ENCODE data around the gene NTM.

Gene NTM

DNA sequence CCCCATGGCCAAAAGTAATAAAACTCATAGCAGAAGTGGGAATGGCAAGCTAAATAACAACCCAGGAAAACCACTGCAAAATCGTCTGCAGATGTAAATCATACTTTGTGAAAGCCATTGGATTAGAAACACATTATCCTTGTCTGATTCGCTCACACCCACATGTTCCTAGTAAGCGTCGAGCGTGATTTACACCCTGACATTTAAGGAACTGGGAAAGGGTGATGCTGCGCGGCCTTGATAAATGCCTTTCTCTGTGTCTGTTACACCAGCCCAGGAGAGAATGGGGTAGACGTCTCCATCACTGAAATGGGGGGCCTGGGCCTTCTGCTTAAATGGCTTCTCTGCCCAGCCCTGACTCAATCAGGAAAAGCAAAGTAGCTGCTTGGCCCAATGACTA, 162.7 kb downstream of the NTM start:
- H3K36me3 ChIP-seq: no peaks in the 10 kb centered on the region
- no peak for DNase-seq
- no peaks in the 10 kb centered on the region for H3K27me3 ChIP-seq
- no peaks in the 10 kb centered on the region for H3K4me1 ChIP-seq
- TF ChIP-seq, protein P1, sequence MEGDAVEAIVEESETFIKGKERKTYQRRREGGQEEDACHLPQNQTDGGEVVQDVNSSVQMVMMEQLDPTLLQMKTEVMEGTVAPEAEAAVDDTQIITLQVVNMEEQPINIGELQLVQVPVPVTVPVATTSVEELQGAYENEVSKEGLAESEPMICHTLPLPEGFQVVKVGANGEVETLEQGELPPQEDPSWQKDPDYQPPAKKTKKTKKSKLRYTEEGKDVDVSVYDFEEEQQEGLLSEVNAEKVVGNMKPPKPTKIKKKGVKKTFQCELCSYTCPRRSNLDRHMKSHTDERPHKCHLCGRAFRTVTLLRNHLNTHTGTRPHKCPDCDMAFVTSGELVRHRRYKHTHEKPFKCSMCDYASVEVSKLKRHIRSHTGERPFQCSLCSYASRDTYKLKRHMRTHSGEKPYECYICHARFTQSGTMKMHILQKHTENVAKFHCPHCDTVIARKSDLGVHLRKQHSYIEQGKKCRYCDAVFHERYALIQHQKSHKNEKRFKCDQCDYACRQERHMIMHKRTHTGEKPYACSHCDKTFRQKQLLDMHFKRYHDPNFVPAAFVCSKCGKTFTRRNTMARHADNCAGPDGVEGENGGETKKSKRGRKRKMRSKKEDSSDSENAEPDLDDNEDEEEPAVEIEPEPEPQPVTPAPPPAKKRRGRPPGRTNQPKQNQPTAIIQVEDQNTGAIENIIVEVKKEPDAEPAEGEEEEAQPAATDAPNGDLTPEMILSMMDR (IDR thresholded peaks at IDR 0.05; ENCODE audit: low read depth, low read length): no peak
- H3K4me3 ChIP-seq (ENCODE audit: low read depth, low read length): no peak overlapping the region
- H3K9me3 ChIP-seq: no peaks in the 10 kb centered on the region; the same call in none of the 2 replicates

- Histone ChIP-seq H3K36me3 (no peaks in the 10 kb centered on the region), H3K4me1 (no peaks in the 10 kb centered on the region), H3K27me3 (no peaks in the 10 kb centered on the region), H3K4me3 (ENCODE audit: low read depth, low read length) (no peak overlapping the region), H3K9me3 (no peaks in the 10 kb centered on the region; the same call in none of the 2 replicates)
- DNase-seq: no peak
- TF ChIP-seq, protein P1 (IDR thresholded peaks at IDR 0.05; ENCODE audit: low read depth, low read length): no peak
These were observed 163.6 kb downstream of the NTM start for GRCh38 chr11:131533998-131534397.

DNA sequence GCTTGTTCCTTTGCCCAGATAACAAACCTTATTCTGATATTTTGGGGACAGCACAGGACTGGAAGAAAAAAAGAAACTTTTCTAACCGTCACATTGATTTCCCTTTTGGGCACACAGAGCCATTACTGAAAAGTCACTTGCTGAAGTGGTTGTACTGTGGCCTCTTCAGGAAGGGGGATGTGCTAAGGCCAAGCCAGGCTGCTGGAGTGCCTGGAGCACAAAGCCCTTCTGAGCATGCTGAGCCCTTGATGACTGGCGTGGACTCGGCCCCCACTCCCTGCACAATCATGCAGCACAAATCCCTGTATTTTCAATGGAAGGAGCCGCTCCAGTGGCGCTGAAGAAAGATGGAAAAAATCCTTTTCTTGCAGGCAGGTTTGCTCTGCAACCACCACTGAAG, 164.2 kb downstream of the NTM start:
- Histone ChIP-seq H3K4me3 (ENCODE audit: low read depth, low read length) (no peak overlapping the region), H3K4me1 (no peaks in the 10 kb centered on the region), H3K9me3 (no peaks in the 10 kb centered on the region; the same call in none of the 2 replicates), H3K27me3 (no peaks in the 10 kb centered on the region), H3K36me3 (no peaks in the 10 kb centered on the region)
- TF ChIP-seq, protein P1 (IDR thresholded peaks at IDR 0.05; ENCODE audit: low read depth, low read length): no peak
- no peak for DNase-seq

- Histone ChIP-seq H3K36me3 (no peaks in the 10 kb centered on the region), H3K4me1 (no peaks in the 10 kb centered on the region), H3K4me3 (ENCODE audit: low read depth, low read length) (no peak overlapping the region), H3K9me3 (no peaks in the 10 kb centered on the region; the same call in none of the 2 replicates), H3K27me3 (no peaks in the 10 kb centered on the region)
- DNase-seq: no peak
- TF ChIP-seq, protein P1 (IDR thresholded peaks at IDR 0.05; ENCODE audit: low read depth, low read length): no peak
These were observed 165.7 kb downstream of the NTM start for GRCh38 chr11:131536159-131536558.

- Histone ChIP-seq H3K36me3 (no peaks in the 10 kb centered on the region), H3K4me3 (ENCODE audit: low read depth, low read length) (no peak overlapping the region), H3K9me3 (no peaks in the 10 kb centered on the region; the same call in none of the 2 replicates), H3K4me1 (no peaks in the 10 kb centered on the region), H3K27me3 (no peaks in the 10 kb centered on the region)
- DNase-seq: no peak
- TF ChIP-seq, protein P1 (IDR thresholded peaks at IDR 0.05; ENCODE audit: low read depth, low read length): no peak
These were observed 166.8 kb downstream of the NTM start for GRCh38 chr11:131537196-131537595.

- DNase-seq: no peak
- no peaks in the 10 kb centered on the region for H3K27me3 ChIP-seq
- H3K4me1 ChIP-seq: no peaks in the 10 kb centered on the region
- H3K4me3 ChIP-seq (ENCODE audit: low read depth, low read length): no peak overlapping the region
- H3K9me3 ChIP-seq: no peaks in the 10 kb centered on the region; the same call in none of the 2 replicates
- TF ChIP-seq, protein P1 (IDR thresholded peaks at IDR 0.05; ENCODE audit: low read depth, low read length): no peak
- no peaks in the 10 kb centered on the region for H3K36me3 ChIP-seq
These were observed 167.3 kb downstream of the NTM start for GRCh38 chr11:131537748-131538147.

Measured in BE2C (cell line).